Cardiac ventricle fibroblast (primary cell): ENCODE measurements around the gene TPBGL. TPM values are rescaled to one million over a fixed set of nuclear protein-coding genes. Genes with fewer than 3 reads are reported as not detected.

ENCODE experiments used
- total RNA-seq: library from RNA; depleted of rRNA; stranded (reverse); fragments of >200 nt; gene quantifications from 2 replicates; pipeline ENCODE4 v1.2.3, GENCODE V29; 2015

Gene TPBGL
- total RNA-seq: 1.2 and 1.8 TPM in 2 replicates

GRCh38 chr11:75240311-75241035 lies at the start of gene TPBGL:
Gene TPBGL, plus strand, starts transcription at chr11:75240774. Its CDS starts 276 bp downstream, at chr11:75241050.

Other genes starting within 250 kb of the TPBGL start
- gene OR2AT4, start 143.9 kb upstream of the TPBGL start, total RNA-seq: not detected in 2 replicates
- gene SLCO2B1, start 89.7 kb upstream of the TPBGL start, total RNA-seq: 0.37 and 0.59 TPM in 2 replicates
- 38.4 and 54.4 TPM in 2 replicates for gene ARRB1, start 110.9 kb downstream of the TPBGL start, total RNA-seq
- 1,960 and 2,816 TPM in 2 replicates for gene RPS3, start 158.7 kb downstream of the TPBGL start, total RNA-seq
- gene KLHL35, start 192.4 kb downstream of the TPBGL start, total RNA-seq: 4.5 and 8.3 TPM in 2 replicates